ENCODE data around the gene PIGU.
"Not testable (repeated sequence)": the region's sequence is repeated elsewhere in the genome, so short reads cannot be mapped to it uniquely, and the experiment has no call there.

The PIGU gene

DNA sequence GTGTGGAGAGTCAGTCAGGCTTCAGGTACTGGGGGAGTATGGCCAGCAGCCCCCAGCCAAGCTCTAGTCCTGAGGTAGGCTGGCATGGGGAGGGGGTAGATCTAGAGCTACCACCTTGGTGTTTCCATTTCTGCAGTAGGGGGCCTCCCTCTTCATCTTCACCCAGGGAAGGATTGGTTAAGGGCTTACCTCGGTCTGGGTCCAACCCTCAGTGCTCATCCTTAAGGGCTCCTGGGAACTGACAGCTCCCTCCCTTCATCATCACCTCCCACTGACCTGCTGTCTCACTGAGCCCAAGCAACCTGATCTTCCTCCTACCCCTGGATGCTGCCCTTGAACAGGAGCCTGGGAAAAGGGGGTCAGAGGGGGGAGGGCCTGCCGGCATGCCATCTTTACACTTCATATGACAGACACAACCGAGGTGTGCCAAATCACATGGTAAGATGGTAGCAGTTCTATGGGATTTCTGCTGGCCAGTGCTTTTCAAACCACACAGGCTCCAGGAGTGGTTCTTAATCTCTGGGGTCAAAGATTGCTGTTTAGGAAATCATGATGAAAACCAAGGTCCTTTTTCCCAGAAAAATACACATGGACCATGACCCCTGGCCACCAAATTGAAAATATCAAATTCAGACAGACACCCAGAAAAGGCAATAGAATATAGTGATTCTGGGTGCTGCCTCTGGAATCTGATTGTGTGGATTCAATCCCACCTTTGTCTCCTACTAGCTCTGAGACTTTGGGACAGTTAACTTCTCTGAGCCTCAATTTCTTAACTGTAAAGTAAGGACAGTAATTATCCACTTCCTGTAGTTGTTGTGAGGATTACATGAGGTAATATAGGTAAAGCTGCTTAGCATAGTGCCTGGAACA lies 30.3 kb upstream of the PIGU start:
- no peak for DNase-seq (ENCODE audit: low spot score)

DNA sequence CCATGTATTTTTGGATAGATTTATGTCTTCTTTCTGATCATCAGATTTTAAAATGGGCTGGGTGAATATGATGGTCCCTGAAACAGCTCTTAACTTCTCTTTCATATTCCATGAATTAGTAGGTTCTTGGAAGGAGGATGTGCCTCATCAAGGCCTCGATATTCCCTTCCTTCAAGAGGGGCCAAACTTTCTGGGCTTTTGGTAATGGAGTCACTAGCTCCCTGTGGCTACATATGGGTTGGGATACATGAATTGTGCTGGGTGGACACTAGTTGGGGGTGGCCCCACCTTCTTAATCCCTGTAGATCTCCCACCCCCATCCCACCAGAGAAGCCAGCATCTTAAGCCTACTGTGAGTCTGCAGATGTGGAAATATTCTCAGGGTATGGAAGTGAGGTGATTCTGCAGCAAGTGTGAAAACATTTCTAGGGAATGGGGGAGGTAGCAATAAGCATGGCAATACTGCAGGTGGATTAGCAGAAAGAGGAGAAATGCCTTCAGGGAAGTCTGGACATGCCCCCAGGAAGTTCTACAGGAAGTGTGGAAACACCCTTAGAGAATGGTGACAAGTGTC lies 29.5 kb upstream of the PIGU start:
- no peak for DNase-seq (ENCODE audit: low spot score)

DNA sequence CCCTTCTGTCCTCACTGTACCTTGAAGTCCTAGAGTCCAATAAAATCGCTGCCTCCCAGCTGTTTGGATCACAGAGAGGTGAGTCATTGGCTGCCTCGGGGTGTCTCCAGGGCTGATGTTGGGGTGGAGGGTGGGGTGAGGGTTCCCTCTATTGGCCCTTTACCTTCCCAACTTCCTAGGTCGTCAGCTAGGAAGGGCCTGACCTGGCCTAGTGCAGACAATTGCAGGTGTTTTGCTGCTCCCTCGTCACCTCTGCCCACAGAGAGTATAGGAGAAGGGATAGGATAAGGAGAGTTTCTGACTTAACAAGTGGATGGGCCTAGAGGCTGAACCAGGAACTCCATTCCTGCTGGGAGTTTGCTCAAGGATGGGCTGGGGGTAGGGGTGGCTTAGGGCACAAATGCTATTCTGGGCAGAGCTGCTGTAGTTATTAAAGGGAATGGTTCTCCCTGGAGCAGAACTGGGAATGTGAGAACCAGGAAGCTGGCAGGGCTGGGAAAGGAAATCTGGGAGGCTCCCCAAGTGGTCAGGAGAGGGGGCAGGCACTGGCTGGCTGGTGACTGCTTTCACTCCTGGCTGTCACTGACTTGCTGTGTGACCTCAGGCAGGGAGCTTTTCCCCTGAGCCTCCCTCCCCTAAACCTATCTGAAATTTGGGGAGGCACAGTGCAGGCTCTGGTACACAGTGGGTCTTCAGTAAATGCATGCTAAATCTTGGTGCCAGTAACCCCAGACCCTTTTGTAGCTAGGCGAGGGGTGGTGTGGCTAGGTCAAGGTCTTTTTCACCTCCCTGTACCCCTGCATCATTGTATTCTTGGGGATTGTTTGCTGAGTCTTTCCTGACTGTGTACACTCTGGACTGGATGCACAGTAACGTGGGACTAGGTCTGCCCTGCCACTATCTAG lies 28.8 kb upstream of the PIGU start:
- no peak for DNase-seq (ENCODE audit: low spot score)

DNA sequence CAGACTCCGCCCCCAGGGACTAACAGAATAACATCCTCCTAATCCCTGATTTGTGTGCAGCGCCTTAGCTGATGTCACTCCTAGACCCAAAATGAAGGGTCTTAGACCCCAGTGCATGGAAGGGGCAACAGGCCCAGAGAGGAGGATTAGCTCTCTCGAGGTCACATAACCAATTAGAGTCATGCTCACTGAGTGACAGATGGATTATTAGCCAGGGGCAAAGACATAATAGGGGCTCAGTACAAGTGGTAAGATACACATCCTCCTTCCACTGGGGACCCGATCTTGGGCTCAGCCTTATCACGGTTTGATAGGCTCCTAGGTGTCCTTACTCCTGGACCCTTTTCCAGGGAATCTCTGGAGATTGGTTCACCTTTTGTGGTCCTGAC lies 28.1 kb upstream of the PIGU start:
- no peak for DNase-seq (ENCODE audit: low spot score)

DNA sequence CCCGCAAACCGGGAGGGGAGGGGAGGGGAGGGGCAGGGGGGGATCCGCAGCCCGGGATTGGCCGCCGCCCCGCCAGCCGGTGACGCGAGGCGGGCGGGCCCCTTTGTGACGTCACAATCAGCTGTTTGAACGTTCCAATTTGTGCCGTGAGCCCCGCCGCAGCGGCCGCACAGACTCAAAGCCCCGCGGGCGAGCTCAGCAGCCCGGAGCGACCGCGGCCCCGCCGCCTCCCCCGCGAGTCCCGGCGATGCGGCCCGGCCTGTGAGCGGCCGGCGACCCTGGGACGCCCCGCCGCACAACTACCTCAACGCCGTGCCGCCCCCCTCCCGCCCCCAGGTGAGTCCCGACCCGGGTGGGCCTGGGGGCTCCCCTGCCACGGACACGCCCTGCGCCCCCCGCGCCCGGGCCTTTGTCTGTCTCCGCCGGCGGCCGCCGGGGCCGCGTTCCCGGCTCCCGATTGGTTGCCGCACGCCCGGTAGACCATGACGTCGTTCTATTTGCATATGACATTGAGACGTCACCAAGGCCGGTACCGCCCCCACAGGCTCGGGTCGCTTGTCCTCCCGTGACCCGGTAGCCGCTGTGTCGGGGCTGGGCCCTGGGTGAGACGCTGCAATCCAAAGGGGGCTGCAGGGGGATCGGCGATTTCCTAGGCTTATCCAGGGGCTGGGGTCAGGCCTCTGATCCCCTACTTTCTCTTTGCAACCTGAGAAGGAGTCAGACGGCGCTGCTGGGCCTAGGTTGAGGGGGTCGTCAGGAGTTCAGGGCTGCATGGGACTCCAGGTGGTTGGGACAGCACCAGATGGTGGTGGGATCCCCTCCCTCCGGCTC lies 27.5 kb upstream of the PIGU start, which contains the start of gene TP53INP2:
Gene TP53INP2 (plus strand): TSS at position 168 of the 831 bp plus-strand sequence. CDS start 4,396 bp downstream, outside the sequence.
- DNase-seq (ENCODE audit: low spot score): peak; percentile 85

DNA sequence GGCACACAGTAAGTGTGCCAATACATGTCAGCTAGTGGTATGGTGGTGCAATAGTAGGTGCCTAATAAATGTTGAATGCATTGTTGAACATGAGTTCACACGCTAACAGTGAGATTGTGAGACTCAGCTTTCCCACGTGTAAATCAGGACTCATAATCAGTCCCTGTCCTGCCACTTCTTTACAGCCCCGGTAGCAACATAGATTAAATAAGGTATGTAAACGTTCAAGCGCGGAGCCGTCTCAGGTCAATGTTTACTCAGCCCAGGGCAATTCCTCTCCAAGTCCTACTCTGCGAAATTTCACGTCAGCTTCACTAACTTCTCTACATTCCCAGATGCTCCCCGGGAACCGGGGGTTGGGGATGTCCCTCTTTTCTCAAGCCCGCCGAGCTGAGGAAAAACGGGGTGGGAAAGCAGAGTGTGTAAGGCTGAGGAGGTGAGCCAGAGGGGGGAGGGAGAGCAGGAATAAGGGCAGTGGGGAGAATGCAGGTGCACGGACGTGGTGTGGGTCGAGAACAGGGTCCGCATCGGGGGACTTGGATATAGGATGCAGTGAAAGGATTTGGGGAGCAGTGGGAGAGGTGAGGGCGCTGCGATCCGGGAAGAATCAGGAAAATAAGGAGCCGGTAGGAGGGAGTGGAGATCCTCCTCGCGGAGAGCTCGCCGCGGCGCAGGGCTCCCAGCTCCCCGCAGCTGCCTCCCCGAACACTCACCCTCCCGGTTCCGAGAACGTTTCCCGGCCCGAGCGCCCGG lies 26.7 kb upstream of the PIGU start:
- DNase-seq (ENCODE audit: low spot score): no peak

DNA sequence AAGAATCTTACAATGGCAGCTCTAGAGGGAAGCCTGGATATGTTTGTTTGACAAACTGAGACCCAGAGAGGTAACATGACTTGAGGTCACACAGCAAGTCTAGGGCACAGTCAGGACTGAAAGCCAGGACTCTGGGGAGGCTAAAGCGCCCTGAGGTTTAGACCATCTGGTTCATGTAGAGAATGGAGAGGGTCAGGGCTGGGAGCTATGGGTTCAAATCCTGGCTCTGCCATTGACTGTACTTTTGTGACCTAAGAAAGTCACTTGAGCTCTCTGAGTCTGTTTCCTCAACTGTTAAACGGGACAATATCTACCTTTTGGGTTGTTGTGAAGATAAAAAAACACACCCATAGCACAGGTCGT lies 26.1 kb upstream of the PIGU start:
- no peak for DNase-seq (ENCODE audit: low spot score)

DNA sequence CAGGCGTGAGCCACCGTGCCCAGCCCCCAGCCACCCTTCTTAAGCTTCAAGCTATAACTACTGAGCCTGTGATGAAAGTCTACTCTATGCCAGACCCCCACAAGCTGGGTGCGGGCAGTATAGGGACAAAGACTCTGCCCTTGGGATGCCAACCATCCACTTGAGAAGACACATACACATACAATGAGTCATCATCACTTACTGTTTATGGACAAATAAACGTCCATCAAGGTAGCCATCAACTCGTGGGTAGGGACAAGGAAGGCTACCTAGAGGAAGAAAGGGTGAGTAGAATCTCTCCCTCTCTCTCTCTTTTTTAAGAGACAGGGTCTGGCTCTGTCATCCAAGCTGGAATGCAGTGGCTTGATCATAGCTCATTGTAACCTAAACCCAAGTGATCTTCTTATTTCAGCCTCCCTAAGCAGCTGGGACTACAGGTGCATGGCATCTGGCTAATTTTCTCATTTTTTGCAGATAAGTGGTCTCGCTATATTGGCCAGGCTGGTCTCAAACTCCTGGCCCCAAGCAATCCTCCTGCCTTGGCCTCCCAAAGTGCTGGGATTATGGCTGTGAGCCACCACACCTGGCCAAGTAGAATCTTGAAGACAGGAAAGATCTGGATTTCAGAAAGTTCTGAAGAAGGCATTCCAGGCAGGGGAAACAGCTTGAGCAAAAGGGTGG lies 24.7 kb upstream of the PIGU start:
- DNase-seq (ENCODE audit: low spot score): no peak

DNA sequence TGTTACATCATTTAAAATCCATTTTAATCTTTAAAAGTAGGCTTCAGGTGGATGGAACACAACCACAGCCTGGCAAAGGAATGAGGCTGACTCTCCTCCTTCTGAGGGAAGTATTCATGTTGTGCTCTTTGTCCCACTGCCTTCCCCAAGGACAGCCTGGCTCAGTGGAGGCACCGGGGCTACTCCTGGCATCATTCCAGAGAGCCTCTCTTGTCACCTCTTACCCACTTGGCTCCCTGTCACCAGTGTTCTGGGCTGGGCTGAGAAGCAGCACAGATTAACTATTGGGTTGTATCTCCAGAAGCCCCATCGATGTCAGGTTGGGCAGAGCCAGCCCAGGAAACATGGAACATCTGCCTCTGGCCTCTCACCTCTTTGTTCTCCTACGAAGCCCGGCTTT lies 16.5 kb upstream of the PIGU start:
- DNase-seq (ENCODE audit: low spot score): no peak

DNA sequence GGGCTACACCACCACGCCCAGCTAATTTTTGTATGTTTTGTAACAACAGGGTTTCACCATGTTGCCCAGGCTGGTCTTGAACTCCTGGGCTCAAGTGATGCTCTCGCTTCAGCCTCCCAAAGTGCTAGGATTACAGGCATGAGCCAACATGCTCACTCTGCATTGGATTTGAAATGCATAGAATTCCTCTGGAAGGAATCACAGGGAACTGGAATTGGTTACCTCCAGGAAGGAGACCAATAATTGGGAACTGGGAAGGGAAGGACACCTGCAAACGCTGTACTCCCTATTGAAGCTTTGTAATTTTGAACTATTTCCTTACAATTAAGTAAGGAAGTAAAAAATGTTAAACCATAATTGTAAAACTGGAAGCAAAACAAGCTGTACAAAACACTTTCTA lies 14.9 kb upstream of the PIGU start:
- no peak for DNase-seq (ENCODE audit: low spot score)

DNA sequence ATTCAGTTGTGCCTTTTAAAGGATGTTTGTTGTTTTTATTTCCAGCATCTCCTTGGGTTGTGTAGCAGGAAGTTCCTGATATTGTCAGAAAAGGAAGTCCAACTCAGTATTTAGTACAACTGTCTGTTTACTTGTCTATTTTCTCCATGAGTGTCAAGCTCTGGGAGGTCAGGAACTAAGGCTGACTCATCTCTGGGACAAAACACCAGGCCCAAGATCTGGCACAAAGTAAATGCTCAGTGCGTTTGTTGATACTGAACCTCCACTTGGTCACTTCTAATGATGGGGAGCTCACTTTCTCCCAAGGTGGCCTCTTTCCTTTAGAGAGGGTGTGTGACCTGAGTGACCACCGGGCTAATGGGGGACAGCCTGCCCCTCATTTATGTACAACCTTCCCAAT lies 12.6 kb upstream of the PIGU start:
- DNase-seq (ENCODE audit: low spot score): no peak

DNA sequence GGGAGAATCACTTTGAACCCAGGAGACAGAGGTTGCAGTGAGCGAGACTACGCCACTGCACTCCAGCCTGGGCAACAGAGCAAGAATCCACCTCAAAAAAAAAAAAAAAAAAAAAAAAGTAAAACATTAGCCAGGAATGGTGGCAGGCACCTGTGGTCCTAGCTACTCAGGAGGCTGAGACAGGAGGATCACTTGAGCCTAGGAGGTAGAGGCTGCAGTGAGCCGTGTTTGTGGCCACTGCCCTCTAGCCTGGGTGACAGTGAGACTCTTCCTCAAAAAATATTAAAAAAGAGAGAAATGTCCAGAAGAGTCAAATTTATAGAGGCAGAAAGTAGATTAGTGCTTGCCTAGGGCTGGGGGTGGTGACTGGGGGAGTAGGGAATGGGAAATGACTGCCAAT lies 6.8 kb upstream of the PIGU start:
- no peak for DNase-seq (ENCODE audit: low spot score)

DNA sequence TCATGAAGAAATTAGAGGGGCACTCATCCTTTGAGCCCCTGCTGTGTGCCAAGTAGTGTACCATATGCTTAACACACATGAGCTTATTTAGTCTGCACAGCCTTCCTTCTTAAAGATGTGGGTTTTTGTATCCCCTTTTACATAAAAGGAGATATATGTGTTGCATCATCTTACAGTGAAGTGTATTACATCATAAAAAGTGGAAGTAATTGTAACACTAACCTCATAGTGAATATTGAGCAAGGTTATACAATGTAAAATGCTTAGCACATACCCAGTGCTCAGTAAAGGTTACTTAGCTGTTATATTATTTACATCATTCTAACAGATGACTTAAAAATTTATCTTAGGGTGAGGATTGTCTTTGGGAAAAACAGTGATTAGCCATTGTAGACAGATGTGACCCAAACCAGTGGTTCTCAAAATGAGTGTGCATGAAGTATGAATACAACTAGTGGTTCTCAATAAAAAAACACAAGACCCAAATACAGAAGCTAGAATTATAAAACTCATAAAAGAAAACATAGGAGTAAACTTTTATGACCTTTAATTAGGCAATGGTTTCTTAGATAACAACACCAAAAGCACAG lies 3.8 kb upstream of the PIGU start:
- no peak for DNase-seq (ENCODE audit: low spot score)

DNA sequence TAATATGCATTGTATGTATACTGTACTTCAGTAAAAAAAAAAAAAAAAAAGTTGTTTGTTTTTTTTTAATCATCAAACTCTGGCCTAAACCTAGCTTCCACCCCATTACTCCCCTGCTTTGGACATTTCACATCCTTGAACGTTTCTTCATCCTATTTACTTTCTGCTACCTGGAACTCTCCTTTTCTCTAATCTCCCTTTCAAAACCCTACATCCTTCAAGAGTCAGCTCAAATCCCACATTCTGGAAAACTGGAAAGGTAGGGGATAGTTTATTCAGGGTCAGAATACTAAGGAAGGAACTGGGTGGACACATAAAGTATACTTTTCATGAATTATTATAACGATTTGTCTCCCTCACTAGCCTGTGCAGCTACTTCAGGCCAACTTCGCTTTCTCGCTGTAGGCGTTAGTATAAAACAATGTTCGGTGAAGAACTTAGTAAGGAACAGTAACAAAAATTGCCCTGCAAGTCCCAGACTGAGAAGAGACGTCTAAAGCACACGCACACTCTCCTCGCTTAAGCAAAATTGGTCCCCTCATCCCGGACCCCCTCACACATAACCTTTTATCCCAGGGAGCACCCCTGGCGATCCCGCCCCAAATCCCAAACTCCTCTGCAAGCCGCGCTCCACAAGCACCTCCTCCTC lies 775 bp downstream of the PIGU start:
- DNase-seq (ENCODE audit: low spot score): no peak

DNA sequence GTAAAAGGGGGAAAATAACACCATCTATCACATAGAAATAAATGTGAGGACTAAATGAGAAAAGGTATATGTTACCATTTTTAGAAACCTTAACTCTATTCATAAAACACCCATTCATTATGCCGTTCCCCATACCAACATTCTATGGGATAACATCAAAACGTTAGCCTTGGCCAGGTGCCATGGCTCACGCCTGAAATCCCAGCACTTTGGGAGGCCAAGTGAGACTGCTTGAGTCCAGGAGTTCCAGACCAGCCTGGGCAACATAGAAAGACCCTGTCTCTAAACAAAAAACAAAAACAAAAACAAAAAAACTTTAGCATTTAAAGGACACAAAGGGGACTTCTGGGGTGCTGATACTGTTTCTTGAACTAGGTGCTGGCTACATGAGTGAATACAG lies 1.3 kb downstream of the PIGU start:
- DNase-seq (ENCODE audit: low spot score): no peak

DNA sequence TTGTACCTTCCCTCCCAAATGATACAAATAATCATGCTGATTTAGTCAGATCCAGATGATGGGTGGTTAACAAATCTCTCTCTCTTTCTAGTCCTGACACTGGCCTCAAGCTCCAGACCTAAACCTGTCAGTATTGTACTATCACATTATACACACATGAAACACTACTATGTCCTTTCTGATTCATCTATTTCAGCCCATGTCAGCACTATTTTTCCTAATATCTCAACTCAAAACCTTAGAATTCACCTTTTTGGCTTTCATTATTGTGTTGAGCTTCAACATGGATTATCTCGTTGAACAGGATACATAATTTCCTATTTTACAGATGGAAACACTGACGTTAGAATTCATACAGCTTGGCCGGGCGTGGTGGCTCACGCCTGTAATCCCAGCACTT lies 3.5 kb downstream of the PIGU start:
- no peak for DNase-seq (ENCODE audit: low spot score)

DNA sequence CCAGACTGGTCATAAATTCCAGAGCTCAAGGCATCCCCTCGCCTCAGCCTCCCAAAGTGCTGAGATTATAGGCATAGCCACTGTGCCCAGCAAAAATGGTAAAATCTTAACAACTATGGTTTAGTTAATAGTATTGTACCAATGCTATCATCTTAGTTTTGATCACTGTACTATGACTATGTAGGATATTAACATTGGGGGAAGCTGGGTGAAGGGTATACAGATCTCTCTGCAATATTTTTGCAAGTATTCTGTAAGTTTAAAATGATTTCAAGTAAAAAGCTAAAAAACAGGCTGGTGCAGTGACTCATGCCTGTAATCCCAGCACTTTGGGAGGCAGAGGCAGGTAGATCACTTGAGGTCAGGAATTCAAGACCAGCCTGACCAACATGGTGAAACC lies 7.8 kb downstream of the PIGU start:
- DNase-seq (ENCODE audit: low spot score): no peak

DNA sequence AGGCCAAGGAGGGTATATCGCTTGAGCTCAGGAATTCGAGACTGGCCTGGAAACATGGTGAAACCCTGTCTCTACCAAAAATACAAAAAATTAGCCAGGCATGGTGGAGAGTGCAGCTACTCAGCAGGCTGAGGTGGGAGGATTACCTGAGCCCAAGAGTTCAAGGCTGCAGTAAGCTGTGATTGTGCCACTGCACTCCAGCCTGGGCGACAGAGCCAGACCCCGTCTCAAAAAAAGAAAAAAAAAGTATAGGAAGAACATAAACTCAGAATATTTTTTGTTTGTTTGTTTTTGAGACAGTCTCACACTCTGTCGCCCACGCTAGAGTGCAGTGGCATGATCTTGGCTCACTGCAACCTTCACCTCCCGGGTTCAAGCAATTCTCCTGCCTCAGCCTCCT lies 12.1 kb downstream of the PIGU start:
- not testable (repeated sequence) for DNase-seq (ENCODE audit: low spot score)

DNA sequence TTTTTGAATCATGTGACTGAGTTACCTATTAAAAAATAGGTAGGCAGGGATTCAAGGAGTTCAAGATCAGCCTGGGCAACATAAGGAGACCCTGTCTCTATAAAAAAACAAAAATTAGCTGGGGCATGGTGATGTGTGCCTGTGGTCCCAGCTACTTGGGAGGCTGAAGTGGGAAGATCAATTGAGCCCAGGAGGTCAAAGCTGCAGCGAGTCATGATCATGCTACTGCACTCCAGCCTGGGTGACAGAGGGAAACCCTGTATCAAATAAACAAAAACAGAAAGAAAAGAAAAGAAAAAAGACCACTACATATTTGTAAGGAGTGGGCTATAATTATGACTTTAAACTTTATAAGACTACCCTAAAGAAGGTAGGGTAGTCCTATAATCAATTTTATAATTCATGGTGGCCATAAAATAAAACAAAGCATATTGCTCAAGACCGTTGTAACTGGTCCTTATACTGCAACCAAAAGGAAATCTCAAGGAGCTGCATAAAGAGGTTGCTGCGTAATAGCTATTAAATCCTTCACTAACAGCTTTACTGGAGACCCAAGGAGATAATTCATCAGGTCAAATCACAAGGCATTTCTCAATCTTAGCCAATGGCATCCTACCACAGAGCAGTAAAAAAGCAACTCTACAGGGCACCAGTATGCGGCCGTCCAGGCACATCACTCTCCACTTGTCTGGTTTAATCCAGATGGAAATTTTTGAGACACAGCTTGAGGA lies 13.5 kb downstream of the PIGU start:
- DNase-seq (ENCODE audit: low spot score): no peak

Measured in COLO829 (cell line).